Parathyroid adenoma (tissue), 2 donors: ENCODE data around the gene GRIN2A.

Source experiments
- H2AFZ ChIP-seq: fragments of 300-600 bp; sonication (generic); one replicate; pipeline ENCODE4 v1.7.0; 2017; ENCODE audit warnings: antibody characterized with exemption, mild to moderate bottlenecking
- H3K27ac ChIP-seq: fragments of 300-600 bp; sonication (generic); one replicate; pipeline ENCODE4 v1.7.0; 2017
- H3K27me3 ChIP-seq: fragments of 300-600 bp; sonication (generic); one replicate; pipeline ENCODE4 v1.7.0; 2017; ENCODE audit warnings: low read length; ENCODE audit not compliant: control insufficient read depth, insufficient read depth
- H3K36me3 ChIP-seq: fragments of 300-600 bp; sonication (generic); one replicate; pipeline ENCODE4 v1.7.0; 2017; ENCODE audit warnings: low read length; ENCODE audit not compliant: control insufficient read depth, insufficient read depth
- H3K4me1 ChIP-seq: fragments of 300-600 bp; sonication (generic); one replicate; pipeline ENCODE4 v1.7.0; 2017; ENCODE audit warnings: control low read depth
- H3K4me2 ChIP-seq: fragments of 300-600 bp; sonication (generic); one replicate; pipeline ENCODE4 v1.7.0; 2017; ENCODE audit warnings: low read length
- H3K4me3 ChIP-seq: fragments of 300-600 bp; sonication (generic); one replicate; pipeline ENCODE4 v1.7.0; 2017; ENCODE audit warnings: low read depth, low read length
- H3K79me2 ChIP-seq: fragments of 300-600 bp; sonication (generic); one replicate; pipeline ENCODE4 v1.7.0; 2017; ENCODE audit warnings: control low read depth
- H3K9ac ChIP-seq: fragments of 300-600 bp; sonication (generic); one replicate; pipeline ENCODE4 v1.7.0; 2017; ENCODE audit warnings: mild to moderate bottlenecking
- H3K9me3 ChIP-seq: fragments of 300-600 bp; sonication (generic); one replicate; pipeline ENCODE4 v1.7.0; 2017; ENCODE audit warnings: low read length; ENCODE audit not compliant: control insufficient read depth
- CTCF ChIP-seq: fragments of 300-600 bp; sonication (generic); IDR thresholded peaks from one replicate; pipeline ENCODE4 v1.7.0; 2017; ENCODE audit warnings: antibody characterized with exemption, mild to moderate bottlenecking
- donor health status: primary hyperparathyroidism.

The GRIN2A gene

GRCh38 chr16:10162981-10163380, 19.2 kb downstream of the GRIN2A start:
- no peaks in the 10 kb centered on the region for H3K79me2 ChIP-seq
- H3K9ac ChIP-seq: no peak overlapping the region
- H3K4me1 ChIP-seq: no peaks in the 10 kb centered on the region
- no peaks in the 10 kb centered on the region for H3K27me3 ChIP-seq
- no peak overlapping the region for H3K4me3 ChIP-seq
- H2AFZ ChIP-seq: no peak overlapping the region
- no peak overlapping the region for H3K27ac ChIP-seq
- TF ChIP-seq CTCF: no peak
- no peak overlapping the region for H3K4me2 ChIP-seq
- no peaks in the 10 kb centered on the region for H3K36me3 ChIP-seq
- H3K9me3 ChIP-seq: no peaks in the 10 kb centered on the region

GRCh38 chr16:10156099-10156498, 26.1 kb downstream of the GRIN2A start:
- no peak overlapping the region for H3K4me3 ChIP-seq
- H3K4me2 ChIP-seq: no peak overlapping the region
- no peaks in the 10 kb centered on the region for H3K27me3 ChIP-seq
- H2AFZ ChIP-seq: no peak overlapping the region
- TF ChIP-seq CTCF: no peak
- no peaks in the 10 kb centered on the region for H3K9me3 ChIP-seq
- H3K9ac ChIP-seq: no peak overlapping the region
- no peaks in the 10 kb centered on the region for H3K4me1 ChIP-seq
- no peaks in the 10 kb centered on the region for H3K79me2 ChIP-seq
- H3K36me3 ChIP-seq: no peaks in the 10 kb centered on the region
- no peak overlapping the region for H3K27ac ChIP-seq

GRCh38 chr16:10154389-10154788, 27.8 kb downstream of the GRIN2A start:
- H3K4me2 ChIP-seq: no peak overlapping the region
- no peak overlapping the region for H3K9ac ChIP-seq
- H3K4me3 ChIP-seq: no peak overlapping the region
- no peaks in the 10 kb centered on the region for H3K9me3 ChIP-seq
- H3K27me3 ChIP-seq: no peaks in the 10 kb centered on the region
- H3K79me2 ChIP-seq: no peaks in the 10 kb centered on the region
- H2AFZ ChIP-seq: no peak overlapping the region
- no peaks in the 10 kb centered on the region for H3K36me3 ChIP-seq
- TF ChIP-seq CTCF: no peak
- no peaks in the 10 kb centered on the region for H3K4me1 ChIP-seq
- H3K27ac ChIP-seq: no peak overlapping the region

GRCh38 chr16:10153985-10154384, 28.2 kb downstream of the GRIN2A start:
- Histone ChIP-seq H3K79me2 (no peaks in the 10 kb centered on the region), H3K9me3 (no peaks in the 10 kb centered on the region), H3K27ac (no peak overlapping the region), H2AFZ (no peak overlapping the region), H3K4me2 (no peak overlapping the region), H3K27me3 (no peaks in the 10 kb centered on the region), H3K4me3 (no peak overlapping the region), H3K9ac (no peak overlapping the region), H3K4me1 (no peaks in the 10 kb centered on the region), H3K36me3 (no peaks in the 10 kb centered on the region)
- TF ChIP-seq CTCF: no peak

GRCh38 chr16:10151718-10152117, 30.5 kb downstream of the GRIN2A start:
- no peak overlapping the region for H3K9ac ChIP-seq
- H3K4me1 ChIP-seq: no peaks in the 10 kb centered on the region
- H3K9me3 ChIP-seq: no peaks in the 10 kb centered on the region
- no peak for TF ChIP-seq CTCF
- H3K27ac ChIP-seq: no peak overlapping the region
- no peaks in the 10 kb centered on the region for H3K79me2 ChIP-seq
- no peak overlapping the region for H2AFZ ChIP-seq
- no peaks in the 10 kb centered on the region for H3K27me3 ChIP-seq
- H3K4me2 ChIP-seq: no peak overlapping the region
- H3K4me3 ChIP-seq: no peak overlapping the region
- H3K36me3 ChIP-seq: no peaks in the 10 kb centered on the region
